H1 (cell line): Measurements from ENCODE around the gene LOXL1. TPM values are rescaled to one million over a fixed set of nuclear protein-coding genes. Genes with fewer than 3 reads are reported as not detected.

Experiments used
- CTCF ChIA-PET: fragments of 300-600 bp; sonication (Branson Sonifier 250); formaldehyde crosslinking; loops from one replicate; lab custom pipeline; 2021; ENCODE audit not compliant: partially characterized antibody; lab: Charles Lee
- POLR2A ChIA-PET: fragments of 300-600 bp; sonication (Branson Sonifier 250); formaldehyde crosslinking; loops from one replicate; lab custom pipeline; 2021; ENCODE audit warnings: inconsistent platforms; ENCODE audit not compliant: partially characterized antibody; lab: Charles Lee
- DNase-seq, 2 experiments: peaks; one replicate each; pipeline versions ENCODE4 v3.0.0 to v3.0.0-alpha.2; 2010 to 2022; ENCODE audit warnings: low spot score in 2 of 2, low read depth in 1 of 2, mixed read lengths in 1 of 2
- FAIRE-seq: peaks from 2 replicates; lab custom pipeline; 2011; peaks lifted over from hg19 to GRCh38; lab: Jason Lieb, UNC
- H2AFZ ChIP-seq: 2 replicates; pipeline ENCODE4 v1.8.1; 2012; ENCODE audit warnings: low read length, inconsistent platforms
- H2AK5ac ChIP-seq: 2 replicates; pipeline ENCODE4 v1.6.1; 2013; ENCODE audit warnings: low read depth, low read length
- H2BK120ac ChIP-seq: replicated peaks from 2 replicates; pipeline ENCODE3; 2013; ENCODE audit warnings: low read depth, low read length, inconsistent platforms
- H2BK12ac ChIP-seq: 2 replicates; pipeline ENCODE4 v1.6.1; 2013; ENCODE audit warnings: low read depth, low read length
- H2BK15ac ChIP-seq: 2 replicates; pipeline ENCODE4 v1.6.1; 2013; ENCODE audit warnings: low read length
- H2BK20ac ChIP-seq: 2 replicates; pipeline ENCODE4 v1.6.1; 2013; ENCODE audit warnings: low read length
- H2BK5ac ChIP-seq: 2 replicates; pipeline ENCODE4 v1.6.1; 2013; ENCODE audit warnings: low read depth, low read length
- H3K14ac ChIP-seq: 2 replicates; pipeline ENCODE4 v1.6.1; 2013; ENCODE audit warnings: inconsistent platforms; ENCODE audit not compliant: insufficient read length
- H3K18ac ChIP-seq: 2 replicates; pipeline ENCODE4 v1.6.1; 2013; ENCODE audit warnings: low read length; ENCODE audit errors: extremely low read depth
- H3K23ac ChIP-seq: 2 replicates; pipeline ENCODE4 v1.6.1; 2013; ENCODE audit warnings: inconsistent platforms; ENCODE audit not compliant: insufficient read length
- H3K23me2 ChIP-seq: 2 replicates; pipeline ENCODE4 v1.6.1; 2013; ENCODE audit warnings: low read depth, low read length
- H3K27ac ChIP-seq: 2 replicates; pipeline ENCODE4 v1.6.1; 2011; ENCODE audit warnings: low read depth, low read length, inconsistent platforms
- H3K27me3 ChIP-seq, 4 experiments: replicated peaks in 1 of 4; 1 replicate in 1 of 4; 2 replicates in 3 of 4; pipeline versions ENCODE4 v1.6.1 to v1.8.1; 2011 to 2013; ENCODE audit warnings: low read length in 3 of 4, mild to moderate bottlenecking in 3 of 4, inconsistent platforms in 2 of 4, mixed read lengths in 2 of 4, moderate library complexity in 1 of 4; ENCODE audit not compliant: control insufficient read depth in 3 of 4, insufficient read depth in 3 of 4; ENCODE audit errors: extremely low read depth in 1 of 4
- H3K36me3 ChIP-seq, 4 experiments: 2 replicates each; pipeline versions ENCODE4 v1.6.1 to v1.8.1; 2011 to 2013; ENCODE audit warnings: mild to moderate bottlenecking in 4 of 4, low read length in 3 of 4, moderate library complexity in 2 of 4, control low read depth in 1 of 4, inconsistent platforms in 1 of 4; ENCODE audit not compliant: insufficient read depth in 4 of 4, control insufficient read depth in 2 of 4
- H3K4ac ChIP-seq: replicated peaks from 2 replicates; pipeline ENCODE3; 2013; ENCODE audit warnings: low read length, low read depth, mixed read lengths, inconsistent platforms; ENCODE audit not compliant: insufficient read length
- H3K4me1 ChIP-seq, 4 experiments: replicated peaks in 1 of 4; 1 replicate in 1 of 4; 2 replicates in 3 of 4; pipeline versions ENCODE4 v1.6.1 to v1.8.1; 2011 to 2013; ENCODE audit warnings: low read length in 3 of 4, inconsistent platforms in 2 of 4, mixed read lengths in 1 of 4; ENCODE audit not compliant: insufficient read depth in 4 of 4, control insufficient read depth in 3 of 4
- H3K4me2 ChIP-seq, 2 experiments: 2 replicates each; pipeline versions ENCODE4 v1.6.1 to v1.8.1; 2011 to 2013; ENCODE audit warnings: low read depth in 2 of 2, low read length in 2 of 2, control low read depth in 1 of 2, inconsistent platforms in 1 of 2, mild to moderate bottlenecking in 1 of 2; ENCODE audit not compliant: insufficient read depth in 1 of 2
- H3K4me3 ChIP-seq, 4 experiments: fragments of 200-600, 300-600 bp in 1 of 4; sonication (generic), shearing (Covaris generic), sonication (Bioruptor Twin) in 1 of 4; 2 replicates each; pipeline versions ENCODE4 v1.5.1 to v1.8.1; 2011 to 2016; ENCODE audit warnings: low read length in 4 of 4, low read depth in 3 of 4, control low read depth in 2 of 4, inconsistent platforms in 2 of 4, mild to moderate bottlenecking in 2 of 4, mixed read lengths in 1 of 4, moderate library complexity in 1 of 4; ENCODE audit not compliant: insufficient read depth in 2 of 4; ENCODE audit errors: extremely low read depth in 1 of 4
- H3K56ac ChIP-seq: replicated peaks from 2 replicates; pipeline ENCODE3; 2013; ENCODE audit warnings: low read depth, mild to moderate bottlenecking, mixed read lengths, low read length, inconsistent platforms; ENCODE audit not compliant: insufficient read length
- H3K79me1 ChIP-seq: 2 replicates; pipeline ENCODE4 v1.6.1; 2013; ENCODE audit warnings: low read depth, low read length, control low read depth
- H3K79me2 ChIP-seq, 2 experiments: 2 replicates each; pipeline versions ENCODE4 v1.6.1 to v1.8.1; 2012 to 2013; ENCODE audit warnings: low read length in 2 of 2, mild to moderate bottlenecking in 2 of 2, inconsistent platforms in 1 of 2; ENCODE audit not compliant: insufficient read depth in 2 of 2, control insufficient read depth in 1 of 2
- H3K9ac ChIP-seq, 4 experiments: replicated peaks in 1 of 4; 1 replicate in 1 of 4; 2 replicates in 3 of 4; pipeline versions ENCODE4 v1.6.1 to v1.8.1; 2011 to 2013; ENCODE audit warnings: low read depth in 3 of 4, low read length in 3 of 4, control low read depth in 2 of 4, mild to moderate bottlenecking in 2 of 4, moderate library complexity in 2 of 4, inconsistent platforms in 1 of 4; ENCODE audit errors: extremely low read depth in 1 of 4
- H3K9me3 ChIP-seq, 2 experiments: 2 replicates each; pipeline versions ENCODE4 v1.6.1 to v1.8.1; 2012 to 2013; ENCODE audit warnings: mild to moderate bottlenecking in 2 of 2, moderate library complexity in 2 of 2, control low read depth in 1 of 2, inconsistent platforms in 1 of 2, low read depth in 1 of 2, low read length in 1 of 2, mixed read lengths in 1 of 2; ENCODE audit not compliant: insufficient read depth in 2 of 2
- H4K20me1 ChIP-seq, 2 experiments: replicated peaks in 1 of 2; 2 replicates each; pipeline versions ENCODE3 to v1.8.1; 2011 to 2013; ENCODE audit warnings: inconsistent platforms in 2 of 2, low read length in 2 of 2, mild to moderate bottlenecking in 1 of 2; ENCODE audit not compliant: insufficient read depth in 2 of 2, control insufficient read depth in 1 of 2
- H4K5ac ChIP-seq: 2 replicates; pipeline ENCODE4 v1.6.1; 2013; ENCODE audit warnings: low read length, low read depth, mixed read lengths, inconsistent platforms; ENCODE audit not compliant: insufficient read length
- H4K8ac ChIP-seq: 2 replicates; pipeline ENCODE4 v1.8.0; 2013; ENCODE audit warnings: mild to moderate bottlenecking, moderate library complexity, low read length, inconsistent platforms; ENCODE audit not compliant: insufficient read depth; ENCODE audit errors: extremely low read depth
- H4K91ac ChIP-seq: replicated peaks from 2 replicates; pipeline ENCODE3; 2013; ENCODE audit warnings: low read length, mixed read lengths, inconsistent platforms; ENCODE audit not compliant: insufficient read length
- BRCA1 ChIP-seq: IDR thresholded peaks from 2 replicates; pipeline ENCODE4 v1.6.1; 2012; ENCODE audit warnings: low read depth, low read length, improper control_type of control experiment
- CBX5 ChIP-seq: fragments of 300-800, 300-1000 bp; sonication (generic); IDR thresholded peaks from 2 replicates; pipeline ENCODE4 v1.7.1; 2016; ENCODE audit warnings: antibody characterized with exemption, low read length, low read depth
- CBX8 ChIP-seq: fragments of 300-800, 300-1000 bp; sonication (generic); IDR thresholded peaks from 2 replicates; pipeline ENCODE4 v1.7.1; 2016; ENCODE audit warnings: low read depth, low read length, borderline replicate concordance
- EP300 ChIP-seq, 2 experiments: IDR thresholded peaks; 1 replicate in 1 of 2; 2 replicates in 1 of 2; pipeline ENCODE4 v1.6.1; 2011 to 2012; ENCODE audit warnings: low read depth in 2 of 2, low read length in 2 of 2, mild to moderate bottlenecking in 2 of 2, borderline replicate concordance in 1 of 2, inconsistent platforms in 1 of 2, moderate library complexity in 1 of 2
- FOSL1 ChIP-seq: IDR thresholded peaks from 2 replicates; pipeline ENCODE4 v1.6.1; 2011; ENCODE audit warnings: mild to moderate bottlenecking, low read depth, low read length, moderate library complexity; ENCODE audit not compliant: insufficient read depth
- JUND ChIP-seq: IDR thresholded peaks from 2 replicates; pipeline ENCODE4 v1.6.1; 2011; ENCODE audit warnings: mild to moderate bottlenecking, improper control_type of control experiment, low read length
- POLR2AphosphoS5 ChIP-seq: IDR thresholded peaks from 2 replicates; pipeline ENCODE4 v1.6.1; 2011; ENCODE audit warnings: low read depth, low read length
- RNF2 ChIP-seq: fragments of 200-900, 300-1000 bp; sonication (generic); IDR thresholded peaks from 2 replicates; pipeline ENCODE4 v1.7.1; 2016; ENCODE audit warnings: borderline replicate concordance, low read depth, mild to moderate bottlenecking, antibody characterized with exemption, low read length; ENCODE audit not compliant: poor library complexity, severe bottlenecking; ENCODE audit errors: missing control alignments
- SIRT6 ChIP-seq: IDR thresholded peaks from one replicate; pipeline ENCODE4 v1.7.1; 2012; ENCODE audit warnings: low read length, inconsistent platforms
- SP4 ChIP-seq: IDR thresholded peaks from 2 replicates; pipeline ENCODE4 v1.6.1; 2012; ENCODE audit warnings: low read length, inconsistent platforms
- TAF1 ChIP-seq: IDR thresholded peaks from 2 replicates; pipeline ENCODE4 v1.6.1; 2011; ENCODE audit warnings: mild to moderate bottlenecking, low read depth, low read length
- WGBS, 2 experiments: shearing (Covaris generic) in 1 of 2; methylation state at CpG; one replicate each; pipeline versions ENCODE4 v1.1.6 to v1.1.7; 2013 to 2015; ENCODE audit warnings: low lambda C conversion rate in 2 of 2, mixed read lengths in 2 of 2, inconsistent platforms in 1 of 2, low coverage in 1 of 2, missing lambda C conversion rate in 1 of 2; ENCODE audit not compliant: insufficient replicate concordance in 2 of 2, insufficient coverage in 1 of 2, insufficient read length in 1 of 2; ENCODE audit errors: extremely low coverage in 1 of 2, missing lambda C conversion rate in 1 of 2; 5-methylcytosine and 5-hydroxymethylcytosine counted together
- polyA plus RNA-seq, 7 experiments: library from polyadenylated mRNA; depleted of rRNA in 3 of 7; stranded (reverse) in 5 of 7; unstranded in 2 of 7; fragments of >200 nt in 5 of 7; fragments of 200-250 nt in 2 of 7; gene quantifications; 1 replicate in 5 of 7; 2 replicates in 1 of 7; 4 replicates in 1 of 7; pipeline versions ENCODE4 v1.2.1 to v1.2.3, GENCODE V29; 2011 to 2013; ENCODE audit warnings: missing spikeins in 2 of 7, mixed read lengths in 2 of 7
- total RNA-seq: library from RNA; stranded (reverse); fragmentation: NEBNext Ultra II Directional; extraction: Animal tissue kit (Norgen Biotek cat#: 25700); gene quantifications from 2 replicates; pipeline ENCODE4 v1.2.1, GENCODE V29; 2021

The LOXL1 gene
- total and polyA plus RNA-seq, 2 of the 8 experiments (the other 6 are each of a cell fraction or from before 2014, with no cell fraction given): 8.1 to 14.4 TPM

DNA sequence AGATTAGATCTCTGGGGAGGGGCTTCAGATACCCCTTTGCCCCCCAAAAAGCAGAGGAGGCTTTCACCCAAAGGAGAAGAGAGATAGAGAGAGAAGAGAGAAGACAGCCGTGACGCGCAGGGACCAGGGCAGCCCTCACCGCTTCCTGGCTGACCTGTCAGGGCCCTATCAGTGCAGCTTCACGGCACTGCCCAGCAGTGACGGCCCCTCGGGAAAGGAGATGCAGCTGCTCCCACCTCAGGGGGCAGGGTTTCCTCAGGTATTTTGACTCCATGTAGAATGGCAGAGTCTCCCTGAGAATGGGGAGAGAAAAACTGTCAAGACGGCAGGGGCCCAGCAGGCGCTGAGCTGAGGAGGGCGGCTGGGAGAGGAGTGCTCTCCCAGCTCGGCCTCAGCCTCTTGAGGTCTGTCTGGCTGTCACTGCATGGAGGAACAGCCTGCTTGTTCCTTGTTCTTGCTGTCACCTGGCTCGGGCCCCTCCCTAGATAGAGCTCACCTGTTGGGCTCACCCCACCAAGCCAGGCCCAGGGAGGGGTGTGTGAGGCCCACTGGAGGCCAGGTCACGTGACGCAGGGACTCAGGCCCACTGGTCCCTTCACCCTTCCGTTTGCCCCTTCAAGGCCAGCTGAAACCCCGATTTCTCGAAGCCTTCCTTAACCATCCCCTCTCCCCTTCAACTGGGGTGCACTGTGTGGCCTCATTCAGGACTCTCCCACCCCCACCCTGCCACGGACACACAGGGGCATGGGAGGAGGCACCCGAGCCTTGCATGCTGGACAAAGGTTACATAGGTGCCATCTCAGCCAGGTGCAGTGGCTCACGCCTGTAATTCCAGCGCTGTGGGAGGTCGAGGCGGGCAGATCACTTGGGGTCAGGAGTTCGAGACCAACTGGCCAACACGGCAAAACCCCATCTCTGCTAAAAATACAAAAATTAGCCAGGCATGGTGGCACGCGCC, 28.2 kb downstream of the LOXL1 start:
- Histone ChIP-seq H3K4me3 (no peak overlapping the region), H4K91ac (no peak overlapping the region), H2BK20ac (no peak overlapping the region), H3K23me2 (no peaks in the 10 kb centered on the region), H3K23ac (no peak overlapping the region), H3K36me3 (no peaks in the 10 kb centered on the region), H2AFZ (no peak overlapping the region), H2AK5ac (no peak overlapping the region), H2BK5ac (no peak overlapping the region), H3K56ac (no peak overlapping the region), H3K9ac (no peak overlapping the region), H2BK120ac (no peak overlapping the region), H3K27me3 (no peaks in the 10 kb centered on the region), H3K14ac (no peak overlapping the region), H4K8ac (no peak overlapping the region; the same call in 1 of the 2 replicates), H3K79me2 (no peaks in the 10 kb centered on the region), H3K4ac (no peak overlapping the region), H4K5ac (no peak overlapping the region), H4K20me1 (no peaks in the 10 kb centered on the region), H3K4me2 (no peak overlapping the region), H3K27ac (no peak overlapping the region), H3K18ac (no peak overlapping the region), H2BK15ac (0 out of 2 replicates have a peak overlapping the region, but pooled peaks have one; percentile 29), H2BK12ac (peak overlapping the region; percentile 39; the same call in 1 of the 2 replicates), H3K79me1 (no peaks in the 10 kb centered on the region), H3K4me1 (peaks cover 6 to 16% (median 12%) of the 10 kb centered on the region in 4 experiments), H3K9me3 (no peaks in the 10 kb centered on the region)
- no peak for DNase-seq
- ChIA-PET POLR2A (interaction anchor here (1.3 to 1.4 kb wide), 3 partner anchors 11 to 248 kb away, joined by 3 to 4 read pairs (median 3); partner anchors contain the start of gene STRA6), CTCF (interaction anchor here (0.6 to 7.0 kb wide), 8 partner anchors 11 to 357 kb away, joined by 3 to 55 read pairs (median 4); partner anchors contain the start of gene TBC1D21)
- no peak for FAIRE-seq
- 78% methylated on average over 16 of the region's 27 CpGs; no CpG with 5 or more reads in 1 of the 2 experiments for WGBS, 2 experiments
- TF ChIP-seq CBX5 (no peak), CBX8 (no peak), TAF1 (no peak), POLR2AphosphoS5 (no peak), SIRT6 (no peak), EP300 (IDR thresholded peaks at IDR 0.05; ENCODE audit: borderline replicate concordance in 1 of 2, low read depth in 2 of 2, low read length in 2 of 2) (no peak), FOSL1 (no peak), SP4 (no peak), BRCA1 (no peak), JUND (no peak), RNF2 (no peak)
